Measurements from ENCODE around the gene CAT. TPM values are rescaled to one million over a fixed set of nuclear protein-coding genes. Genes with fewer than 3 reads are reported as not detected.

Gene CAT
- total RNA-seq, 1 donor: 62.6 TPM

- Histone ChIP-seq H3K27ac (ENCODE audit: low read depth, low read length) (peak overlapping the region; percentile 67), H3K79me2 (ENCODE audit: insufficient read depth, low read length) (no peaks in the 10 kb centered on the region), H3K4me1 (ENCODE audit: insufficient read depth, low read length) (peaks cover 28% of the 10 kb centered on the region), H3K36me3 (ENCODE audit: insufficient read depth, low read length) (no peaks in the 10 kb centered on the region), H3K4me2 (ENCODE audit: insufficient read depth, low read length) (peak overlapping the region; percentile 43), H3K9me3 (ENCODE audit: low read depth, low read length) (no peaks in the 10 kb centered on the region), H3K4me3 (ENCODE audit: insufficient read depth, low read length) (no peak overlapping the region), H4K20me1 (ENCODE audit: insufficient read depth, low read length) (no peaks in the 10 kb centered on the region), H3K27me3 (ENCODE audit: insufficient read depth, low read length) (no peaks in the 10 kb centered on the region), H2AFZ (ENCODE audit: low read length) (peak overlapping the region; percentile 11)
- no peak for DNase-seq (ENCODE audit: insufficient read length, low spot score, missing footprints)
- no peak for TF ChIP-seq CTCF (IDR thresholded peaks at IDR 0.05; ENCODE audit: extremely low read depth, low read depth, low read length)
Measured at GRCh38 chr11:34426766-34427185, 12.0 kb upstream of the CAT start.

GRCh38 chr11:34427186-34427805 lies 11.4 kb upstream of the CAT start:
- Histone ChIP-seq H3K4me3 (ENCODE audit: insufficient read depth, low read length) (no peak overlapping the region), H3K27ac (ENCODE audit: low read depth, low read length) (peak overlapping the region; percentile 67)

GRCh38 chr11:34431979-34432378 lies 6.8 kb upstream of the CAT start:
- Histone ChIP-seq H3K27me3 (ENCODE audit: insufficient read depth, low read length) (no peaks in the 10 kb centered on the region), H3K4me3 (ENCODE audit: insufficient read depth, low read length) (no peak overlapping the region), H3K79me2 (ENCODE audit: insufficient read depth, low read length) (no peaks in the 10 kb centered on the region), H3K4me2 (ENCODE audit: insufficient read depth, low read length) (no peak overlapping the region), H2AFZ (ENCODE audit: low read length) (peak overlapping the region; percentile 45), H3K4me1 (ENCODE audit: insufficient read depth, low read length) (peaks cover 9% of the 10 kb centered on the region), H4K20me1 (ENCODE audit: insufficient read depth, low read length) (no peaks in the 10 kb centered on the region), H3K9me3 (ENCODE audit: low read depth, low read length) (no peaks in the 10 kb centered on the region), H3K27ac (ENCODE audit: low read depth, low read length) (no peak overlapping the region), H3K36me3 (ENCODE audit: insufficient read depth, low read length) (no peaks in the 10 kb centered on the region)
- TF ChIP-seq CTCF (IDR thresholded peaks at IDR 0.05; ENCODE audit: extremely low read depth, low read depth, low read length): no peak
- DNase-seq (ENCODE audit: insufficient read length, low spot score, missing footprints): no peak

More at GRCh38 chr11:34427186-34427805, 11.4 kb upstream of the CAT start:
- TF ChIP-seq CTCF (IDR thresholded peaks at IDR 0.05; ENCODE audit: extremely low read depth, low read depth, low read length): no peak
- Histone ChIP-seq H3K27me3 (ENCODE audit: insufficient read depth, low read length) (no peaks in the 10 kb centered on the region), H3K4me1 (ENCODE audit: insufficient read depth, low read length) (peaks cover 28% of the 10 kb centered on the region), H3K4me2 (ENCODE audit: insufficient read depth, low read length) (peak overlapping the region; percentile 43), H3K79me2 (ENCODE audit: insufficient read depth, low read length) (no peaks in the 10 kb centered on the region), H2AFZ (ENCODE audit: low read length) (peak overlapping the region; percentile 35), H4K20me1 (ENCODE audit: insufficient read depth, low read length) (no peaks in the 10 kb centered on the region), H3K36me3 (ENCODE audit: insufficient read depth, low read length) (no peaks in the 10 kb centered on the region), H3K9me3 (ENCODE audit: low read depth, low read length) (no peaks in the 10 kb centered on the region)
- DNase-seq (ENCODE audit: insufficient read length, low spot score, missing footprints): peak; percentile 76

- H3K27ac ChIP-seq (ENCODE audit: low read depth, low read length): no peak overlapping the region
- H3K9me3 ChIP-seq (ENCODE audit: low read depth, low read length): no peaks in the 10 kb centered on the region
- no peak for DNase-seq (ENCODE audit: insufficient read length, low spot score, missing footprints)
- no peaks in the 10 kb centered on the region for H3K36me3 ChIP-seq (ENCODE audit: insufficient read depth, low read length)
- no peaks in the 10 kb centered on the region for H3K27me3 ChIP-seq (ENCODE audit: insufficient read depth, low read length)
- H3K4me3 ChIP-seq (ENCODE audit: insufficient read depth, low read length): no peak overlapping the region
- no peak for TF ChIP-seq CTCF (IDR thresholded peaks at IDR 0.05; ENCODE audit: extremely low read depth, low read depth, low read length)
- H3K4me1 ChIP-seq (ENCODE audit: insufficient read depth, low read length): peaks cover 5% of the 10 kb centered on the region
- no peaks in the 10 kb centered on the region for H4K20me1 ChIP-seq (ENCODE audit: insufficient read depth, low read length)
- no peaks in the 10 kb centered on the region for H3K79me2 ChIP-seq (ENCODE audit: insufficient read depth, low read length)
- H2AFZ ChIP-seq (ENCODE audit: low read length): no peak overlapping the region
- H3K4me2 ChIP-seq (ENCODE audit: insufficient read depth, low read length): no peak overlapping the region
Measured at GRCh38 chr11:34432822-34433221, 5.9 kb upstream of the CAT start.

Data from osteoblast (primary cell).